K562 (cell line): ENCODE results near the gene CLDN7. TPM values are rescaled to one million over a fixed set of nuclear protein-coding genes. Genes with fewer than 3 reads are reported as not detected.

Experiments
- CREBBP ChIP-seq: IDR thresholded peaks from one replicate; pipeline ENCODE4 v1.6.1; 2012; ENCODE audit warnings: low read depth, mild to moderate bottlenecking, control low read depth, inconsistent platforms, low read length
- CTCF ChIP-seq, 3 experiments: IDR thresholded peaks in 2 of 3; conservative IDR thresholded peaks in 1 of 3; 2 replicates each; pipeline ENCODE4 v1.5.1; 2011 to 2012; ENCODE audit warnings: low read length in 3 of 3, mild to moderate bottlenecking in 3 of 3, control low read depth in 2 of 3, improper control_type of control experiment in 1 of 3, inconsistent platforms in 1 of 3, low read depth in 1 of 3, mixed read lengths in 1 of 3, moderate library complexity in 1 of 3; ENCODE audit not compliant: insufficient read depth in 2 of 3
- DPF2 ChIP-seq: fragments of 450-650 bp; IDR thresholded peaks from 2 replicates; pipeline ENCODE4 v1.6.1; 2016
- KLF16 ChIP-seq: IDR thresholded peaks from 2 replicates; pipeline ENCODE4 v1.6.1; 2016; ENCODE audit warnings: antibody characterized with exemption
- MBD2 ChIP-seq: sonication (generic); IDR thresholded peaks from 2 replicates; pipeline ENCODE4 v1.6.1; 2016; ENCODE audit warnings: low read depth, borderline replicate concordance
- PML ChIP-seq: IDR thresholded peaks from 2 replicates; pipeline ENCODE4 v1.6.1; 2012; ENCODE audit warnings: low read length, inconsistent platforms
- RBM34 ChIP-seq: fragments of 200-400 bp; formaldehyde crosslinking; IDR thresholded peaks from 2 replicates; pipeline ENCODE4 v1.6.1; 2018; ENCODE audit warnings: low read length, borderline replicate concordance; ENCODE audit not compliant: insufficient read depth
- RREB1 ChIP-seq: fragments of 250-450 bp; sonication (Bioruptor Pico); IDR thresholded peaks from 2 replicates; pipeline ENCODE4 v1.4.0; 2020
- SMAD1 ChIP-seq: fragments of 150-350 bp; IDR thresholded peaks from 2 replicates; pipeline ENCODE4 v1.6.1; 2014; ENCODE audit warnings: low read length, low read depth; ENCODE audit not compliant: partially characterized antibody
- ZBTB43 ChIP-seq: sonication (generic); formaldehyde crosslinking; IDR thresholded peaks from 2 replicates; pipeline ENCODE4 v1.8.0; 2023; ENCODE audit warnings: mild to moderate bottlenecking, missing genetic modification reagents
- ZNF277 ChIP-seq: fragments of 250-450 bp; sonication (Bioruptor Pico); IDR thresholded peaks from 2 replicates; pipeline ENCODE4 v1.8.0; 2022; ENCODE audit warnings: inconsistent platforms, mild to moderate bottlenecking, moderate library complexity, borderline replicate concordance
- polyA plus RNA-seq, 8 experiments: library from polyadenylated mRNA; depleted of rRNA in 4 of 8; stranded (reverse) in 5 of 8; unstranded in 3 of 8; fragments of >200 nt; fragmentation: Nextera tagmentation in 2 of 8; fragmentation: Illumina TruSeq in 1 of 8; extraction: Ambion mirVana in 2 of 8; extraction: Trizol in 1 of 8; gene quantifications; 2 replicates each; pipeline versions ENCODE4 v1.2.1 to v1.2.3, GENCODE V29; 2011 to 2014; ENCODE audit warnings: inconsistent platforms in 1 of 8, missing spikeins in 1 of 8
- total RNA-seq, 7 experiments: library from RNA; depleted of rRNA in 6 of 7; stranded (reverse); fragments of >200 nt in 6 of 7; fragmentation: Illumina TruSeq in 2 of 7; extraction: Trizol in 2 of 7; gene quantifications; 2 replicates each; pipeline versions ENCODE4 v1.2.1 to v1.2.3, GENCODE V29; 2011 to 2021; ENCODE audit warnings: low replicate concordance in 1 of 7
- TF ChIP-seq, protein P1 (sequence below): fragments of 250-450 bp; sonication (Bioruptor Pico); IDR thresholded peaks from 2 replicates; pipeline ENCODE4 v1.6.1; 2021; ENCODE audit warnings: mild to moderate bottlenecking
- TF ChIP-seq, protein P2 (sequence below): fragments of 450-650 bp; IDR thresholded peaks from 2 replicates; pipeline ENCODE4 v1.6.1; 2017; ENCODE audit warnings: mild to moderate bottlenecking, moderate library complexity

CLDN7 gene
- total and polyA plus RNA-seq, 9 of the 15 experiments (the other 6 are each of a cell fraction or from before 2014, with no cell fraction given), result 2.2 to 14.5 (median 7.6) TPM

GRCh38 chr17:7234083-7234951, 28.0 kb downstream of the CLDN7 start, which contains the start of gene DVL2 (continued):
- TF ChIP-seq CTCF (IDR thresholded peaks at IDR 0.05 in 2 of 3, conservative IDR thresholded peaks at IDR 0.05 in 1 of 3; ENCODE audit: insufficient read depth in 2 of 3, low read depth in 1 of 3, low read length in 3 of 3) (no peak; a peak in 1 of 6 replicates), SMAD1 (peak; percentile 50), CREBBP (no peak), RREB1 (CRISPR knock-in tag) (0 out of 2 replicates have a peak, but pooled peaks have one; percentile 35), KLF16 (0 out of 2 replicates have a peak, but pooled peaks have one; percentile 33), ZBTB43 (CRISPR knock-in tag) (no peak), PML (peak; percentile 56; the same call in 1 of the 2 replicates), ZNF277 (CRISPR knock-in tag) (no peak), RBM34 (no peak), DPF2 (no peak), MBD2 (0 out of 2 replicates have a peak, but pooled peaks have one; percentile 21)
- TF ChIP-seq, protein P1, sequence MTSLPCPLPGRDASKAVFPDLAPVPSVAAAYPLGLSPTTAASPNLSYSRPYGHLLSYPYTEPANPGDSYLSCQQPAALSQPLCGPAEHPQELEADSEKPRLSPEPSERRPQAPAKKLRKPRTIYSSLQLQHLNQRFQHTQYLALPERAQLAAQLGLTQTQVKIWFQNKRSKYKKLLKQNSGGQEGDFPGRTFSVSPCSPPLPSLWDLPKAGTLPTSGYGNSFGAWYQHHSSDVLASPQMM (CRISPR knock-in tag), result no peak
- TF ChIP-seq, protein P2, sequence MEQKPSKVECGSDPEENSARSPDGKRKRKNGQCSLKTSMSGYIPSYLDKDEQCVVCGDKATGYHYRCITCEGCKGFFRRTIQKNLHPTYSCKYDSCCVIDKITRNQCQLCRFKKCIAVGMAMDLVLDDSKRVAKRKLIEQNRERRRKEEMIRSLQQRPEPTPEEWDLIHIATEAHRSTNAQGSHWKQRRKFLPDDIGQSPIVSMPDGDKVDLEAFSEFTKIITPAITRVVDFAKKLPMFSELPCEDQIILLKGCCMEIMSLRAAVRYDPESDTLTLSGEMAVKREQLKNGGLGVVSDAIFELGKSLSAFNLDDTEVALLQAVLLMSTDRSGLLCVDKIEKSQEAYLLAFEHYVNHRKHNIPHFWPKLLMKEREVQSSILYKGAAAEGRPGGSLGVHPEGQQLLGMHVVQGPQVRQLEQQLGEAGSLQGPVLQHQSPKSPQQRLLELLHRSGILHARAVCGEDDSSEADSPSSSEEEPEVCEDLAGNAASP, result no peak
